PC-3 (cell line): ENCODE measurements around the gene ADGRG6. TPM values are rescaled to one million over a fixed set of nuclear protein-coding genes. Genes with fewer than 3 reads are reported as not detected.
A peak's percentile ranks its signal among the peaks of the same experiment; 100 is the strongest.

Experiments
- ATAC-seq: fragments of 200-7000 bp; cut with Tn5 transposase; 2 replicates; pipeline ENCODE4 v1.9.1; 2020; ENCODE audit warnings: mild to moderate bottlenecking, moderate library complexity
- BruUV-seq: library from RNA; stranded (reverse); fragments of 400-500 nt; replicated peaks from 2 replicates; lab custom pipeline; 2021; lab: Mats Ljungman, UMichigan
- CTCF ChIA-PET: fragments of 300-600 bp; sonication (Branson Sonifier 250); formaldehyde crosslinking; loops from one replicate; lab custom pipeline; 2022; ENCODE audit warnings: antibody characterized with exemption; lab: Charles Lee
- POLR2A ChIA-PET: fragments of 300-600 bp; sonication (Branson Sonifier 250); formaldehyde crosslinking; loops from one replicate; lab custom pipeline; 2022; ENCODE audit warnings: antibody characterized with exemption; ENCODE audit not compliant: unreplicated experiment; lab: Charles Lee
- DNase-seq: peaks from one replicate; pipeline ENCODE4 v3.0.0-alpha.2; 2015
- H2AFZ ChIP-seq: fragments of 300-600 bp; sonication (generic); 2 replicates; pipeline ENCODE4 v1.6.0; 2016; ENCODE audit warnings: antibody characterized with exemption, low read length
- H3F3A ChIP-seq: fragments of 300-600 bp; sonication (generic); one replicate; pipeline ENCODE4 v1.6.0; 2017; ENCODE audit warnings: antibody characterized with exemption, low read length, control low read depth, mild to moderate bottlenecking; ENCODE audit not compliant: unreplicated experiment
- H3K27ac ChIP-seq: fragments of 300-600 bp; sonication (generic); 2 replicates; pipeline ENCODE4 v1.5.1; 2016; ENCODE audit warnings: mild to moderate bottlenecking, low read length
- H3K27me3 ChIP-seq: fragments of 300-600 bp; sonication (generic); 2 replicates; pipeline ENCODE4 v1.6.1; 2016; ENCODE audit warnings: low read length, mixed read lengths
- H3K36me3 ChIP-seq: fragments of 300-600 bp; sonication (generic); 2 replicates; pipeline ENCODE4 v1.6.1; 2016; ENCODE audit warnings: low read depth, mixed run types, low read length, mixed read lengths
- H3K4me1 ChIP-seq: fragments of 300-600 bp; sonication (generic); 2 replicates; pipeline ENCODE4 v1.5.1; 2016; ENCODE audit warnings: low read length; ENCODE audit not compliant: insufficient read depth
- H3K4me2 ChIP-seq: fragments of 300-600 bp; sonication (generic); 2 replicates; pipeline ENCODE4 v1.6.0; 2016; ENCODE audit warnings: low read length
- H3K4me3 ChIP-seq: fragments of 300-600 bp; sonication (generic); 2 replicates; pipeline ENCODE4 v1.5.1; 2016; ENCODE audit warnings: mild to moderate bottlenecking, low read length, mixed read lengths
- H3K79me2 ChIP-seq: fragments of 300-600 bp; sonication (generic); 2 replicates; pipeline ENCODE4 v1.6.1; 2017; ENCODE audit warnings: low read length, mixed read lengths
- H3K9ac ChIP-seq: fragments of 300-600 bp; sonication (generic); 2 replicates; pipeline ENCODE4 v1.6.0; 2016; ENCODE audit warnings: mild to moderate bottlenecking, low read length
- H3K9me2 ChIP-seq: fragments of 300-600 bp; sonication (generic); replicated peaks from 2 replicates; pipeline ENCODE4 v1.6.1; 2016; ENCODE audit warnings: mixed run types, low read length, mixed read lengths
- H3K9me3 ChIP-seq: fragments of 300-600 bp; sonication (generic); 2 replicates; pipeline ENCODE4 v1.6.1; 2016; ENCODE audit warnings: low read length, mixed read lengths
- H4K20me1 ChIP-seq: fragments of 300-600 bp; sonication (generic); 2 replicates; pipeline ENCODE4 v1.6.1; 2016; ENCODE audit warnings: low read length, mixed read lengths
- CTCF ChIP-seq: fragments of 300-600 bp; sonication (generic); conservative IDR thresholded peaks from 2 replicates; pipeline ENCODE4 v1.5.1; 2017; ENCODE audit warnings: antibody characterized with exemption, low read depth, mild to moderate bottlenecking, low read length
- EZH2 ChIP-seq: fragments of 300-600 bp; sonication (generic); IDR thresholded peaks from one replicate; pipeline ENCODE4 v1.6.1; 2017; ENCODE audit warnings: antibody characterized with exemption, mild to moderate bottlenecking, low read length; ENCODE audit not compliant: unreplicated experiment
- EZH2phosphoT487 ChIP-seq: fragments of 300-600 bp; sonication (generic); IDR thresholded peaks from 2 replicates; pipeline ENCODE4 v1.6.1; 2018; ENCODE audit warnings: mild to moderate bottlenecking, antibody characterized with exemption, low read length, borderline replicate concordance
- intact Hi-C: fragments of 100-400 bp; cut with micrococcal nuclease; formaldehyde crosslinking; loops from 2 replicates; pipeline ENCODE4 v1.9.0; 2023
- total RNA-seq: library from RNA; depleted of rRNA; stranded (reverse); fragments of >200 nt; gene quantifications from 2 replicates; pipeline ENCODE4 v1.2.3, GENCODE V29; 2014

The ADGRG6 gene
- total RNA-seq, 1 experiment from 2014 or later, result 73.2 TPM

DNA sequence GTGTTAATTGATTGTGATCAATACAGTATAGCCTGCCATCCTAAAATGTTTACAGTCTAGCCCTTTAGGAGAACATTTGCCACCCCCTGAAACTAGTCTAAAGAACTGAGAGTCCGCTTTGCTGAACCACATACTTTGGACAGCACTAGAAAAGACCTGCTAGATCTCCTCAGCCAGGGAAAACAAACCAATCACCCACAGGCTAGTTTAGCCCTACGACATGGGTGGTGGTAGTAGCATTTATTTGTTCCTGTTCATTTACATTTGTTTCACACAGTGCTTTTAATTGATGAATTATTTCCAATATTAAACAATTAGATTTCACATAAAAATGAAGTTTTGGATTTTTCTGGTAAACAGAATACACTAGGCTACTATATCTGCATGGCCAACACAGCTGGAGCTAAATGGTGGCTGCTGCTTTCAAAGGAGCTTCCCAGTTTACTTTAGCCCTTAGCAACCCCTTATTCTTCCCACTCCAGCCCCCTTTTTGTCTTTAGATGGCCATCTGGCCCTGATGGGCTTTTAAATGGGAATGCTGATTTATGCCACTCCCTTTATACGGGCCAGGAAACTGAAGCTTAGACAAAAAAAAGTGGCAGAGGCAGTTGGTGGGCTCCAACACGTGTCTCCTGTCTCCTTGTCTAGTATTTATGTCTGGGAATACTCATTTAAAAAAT lies 72.4 kb downstream of the ADGRG6 start:
- no peak overlapping the region for H2AFZ ChIP-seq

DNA sequence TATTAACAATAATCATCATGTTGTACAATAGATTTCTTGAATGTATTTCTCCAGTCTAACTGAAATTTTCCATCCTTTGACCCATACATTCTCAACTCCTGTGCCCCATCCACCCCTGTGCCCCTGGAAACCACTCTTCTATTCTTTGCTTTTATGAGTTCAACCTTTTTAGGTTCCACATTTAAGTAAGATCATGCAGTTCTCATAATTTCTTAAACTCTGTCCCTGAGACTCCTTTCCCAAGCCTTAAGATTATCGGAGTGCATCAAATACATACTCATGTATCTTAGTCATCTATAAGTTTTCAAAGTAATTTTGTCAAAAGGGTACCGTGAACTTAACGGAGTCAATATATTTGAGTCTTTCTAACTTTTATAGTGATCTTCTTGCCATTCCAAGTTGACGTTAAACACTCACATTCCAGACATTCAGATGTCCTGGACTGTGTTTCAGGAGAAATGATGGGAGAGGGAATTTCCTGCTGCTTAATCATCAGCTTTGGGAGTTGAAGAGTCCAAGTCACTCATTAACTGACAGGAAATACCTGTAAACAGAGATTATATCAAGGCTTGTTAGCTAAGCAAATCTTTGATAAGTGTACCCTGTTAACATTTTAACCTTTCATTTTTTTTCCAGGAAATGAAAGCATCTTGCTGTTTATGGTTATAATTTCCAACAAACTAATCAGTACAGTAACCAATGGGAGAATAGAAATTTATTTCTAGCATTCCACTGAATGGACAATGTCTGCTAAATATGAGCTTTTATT lies 73.3 kb downstream of the ADGRG6 start:
- peaks cover 8% of the 10 kb centered on the region for H3K36me3 ChIP-seq
- H3K27me3 ChIP-seq, result no peaks in the 10 kb centered on the region
- no peaks in the 10 kb centered on the region for H4K20me1 ChIP-seq
- peaks cover 8% of the 10 kb centered on the region for H3F3A ChIP-seq
- peak; percentile 95 for DNase-seq
- peak overlapping the region; percentile 94 for H3K9ac ChIP-seq
- H2AFZ ChIP-seq, result no peak overlapping the region
- H3K79me2 ChIP-seq, result peaks cover 72% of the 10 kb centered on the region
- H3K4me2 ChIP-seq, result peak overlapping the region; percentile 68
- TSS peak; percentile 21 for BruUV-seq
- H3K9me2 ChIP-seq, result no peaks in the 10 kb centered on the region
- ChIA-PET POLR2A (interaction anchor here (0.9 kb wide), 1 partner anchor 74 kb away, joined by 5 read pairs; no protein-coding TSS in a partner anchor), CTCF (interaction anchor here (1.0 kb wide), 1 partner anchor 74 kb away, joined by 3 read pairs; the partner anchor contains the start of gene ADGRG6)
- peak overlapping the region; percentile 100 for H3K27ac ChIP-seq
- peaks cover 73% of the 10 kb centered on the region for H3K4me1 ChIP-seq
- peak; percentile 33 for ATAC-seq
- intact Hi-C loops, result loop anchor here (1.0 kb wide), 1 partner anchor 73 kb away; the partner anchor contains the start of gene ADGRG6
- H3K9me3 ChIP-seq, result no peaks in the 10 kb centered on the region
- no peak for TF ChIP-seq EZH2phosphoT487
- TF ChIP-seq EZH2, result no peak
- no peak for TF ChIP-seq CTCF
- H3K4me3 ChIP-seq, result 0 out of 2 replicates have a peak overlapping the region, but pooled peaks have one; percentile 23

More for the DNA sequence above, 72.4 kb downstream of the ADGRG6 start:
- Histone ChIP-seq H3K36me3 (peaks cover 12% of the 10 kb centered on the region), H3K27ac (peak overlapping the region; percentile 100), H3K9me2 (no peaks in the 10 kb centered on the region), H3K4me2 (peak overlapping the region; percentile 60), H4K20me1 (no peaks in the 10 kb centered on the region), H3K79me2 (peaks cover 73% of the 10 kb centered on the region), H3K9ac (peak overlapping the region; percentile 94), H3K4me1 (peaks cover 73% of the 10 kb centered on the region), H3K4me3 (no peak overlapping the region), H3K27me3 (no peaks in the 10 kb centered on the region), H3F3A (peaks cover 8% of the 10 kb centered on the region), H3K9me3 (no peaks in the 10 kb centered on the region)
- ChIA-PET POLR2A (interaction anchor here (0.6 kb wide), 1 partner anchor 951 kb away, joined by 3 read pairs; no protein-coding TSS in a partner anchor), CTCF (no interaction called here)
- no TSS peak for BruUV-seq
- ATAC-seq (no peak), DNase-seq (no peak)
- intact Hi-C loops, result no loop called here
- TF ChIP-seq CTCF (no peak), EZH2 (no peak), EZH2phosphoT487 (no peak)
